OCI-LY7 (cell line): ENCODE measurements around the gene TPCN2. TPM values are rescaled to one million over a fixed set of nuclear protein-coding genes. Genes with fewer than 3 reads are reported as not detected.

Experiments used
- BruUV-seq: library from RNA; stranded (reverse); fragments of 400-500 nt; replicated peaks from 2 replicates; lab custom pipeline; 2021; lab: Mats Ljungman, UMichigan
- CTCF ChIA-PET: fragments of 300-600 bp; sonication (Branson Sonifier 250); formaldehyde crosslinking; loops from one replicate; lab custom pipeline; 2022; ENCODE audit warnings: antibody characterized with exemption; ENCODE audit not compliant: unreplicated experiment; lab: Charles Lee
- POLR2A ChIA-PET: fragments of 300-600 bp; sonication (Branson Sonifier 250); formaldehyde crosslinking; loops from one replicate; lab custom pipeline; 2022; ENCODE audit warnings: antibody characterized with exemption; lab: Charles Lee
- DNase-seq: peaks from one replicate; pipeline ENCODE4 v3.0.0-alpha.2; 2015; ENCODE audit warnings: low spot score
- H2AFZ ChIP-seq: fragments of 200-600 bp; sonication (generic), shearing (Covaris generic); 2 replicates; pipeline ENCODE4 v1.6.1; 2014; ENCODE audit warnings: mild to moderate bottlenecking, antibody characterized with exemption, low read length, moderate library complexity
- H3K27ac ChIP-seq: fragments of 200-600 bp; sonication (generic); 2 replicates; pipeline ENCODE4 v1.5.1; 2014; ENCODE audit warnings: mixed run types, low read depth, mild to moderate bottlenecking, moderate library complexity, low read length, inconsistent platforms; ENCODE audit not compliant: poor library complexity, severe bottlenecking
- H3K36me3 ChIP-seq: fragments of 200-600 bp; sonication (generic); 2 replicates; pipeline ENCODE4 v1.6.1; 2014; ENCODE audit warnings: mild to moderate bottlenecking, antibody characterized with exemption, low read length, moderate library complexity, mixed read lengths; ENCODE audit not compliant: insufficient read depth
- H3K4me1 ChIP-seq: fragments of 200-600 bp; sonication (generic); 2 replicates; pipeline ENCODE4 v1.5.1; 2014; ENCODE audit warnings: mild to moderate bottlenecking, low read length; ENCODE audit not compliant: insufficient read depth, poor library complexity, severe bottlenecking
- H3K4me2 ChIP-seq: fragments of 200-600 bp; sonication (generic); 2 replicates; pipeline ENCODE4 v1.6.1; 2014; ENCODE audit warnings: mild to moderate bottlenecking, low read length
- H3K4me3 ChIP-seq: fragments of 200-600 bp; sonication (generic); 2 replicates; pipeline ENCODE4 v1.5.1; 2014; ENCODE audit warnings: mild to moderate bottlenecking, low read depth, low read length; ENCODE audit not compliant: poor library complexity, severe bottlenecking
- H3K79me2 ChIP-seq: fragments of 200-600 bp; sonication (generic); 2 replicates; pipeline ENCODE4 v1.6.1; 2016; ENCODE audit warnings: low read depth, mild to moderate bottlenecking, low read length, moderate library complexity, mixed read lengths; ENCODE audit not compliant: insufficient read depth
- H3K9me2 ChIP-seq: fragments of 200-600 bp; sonication (generic); 2 replicates; pipeline ENCODE4 v1.6.1; 2016; ENCODE audit warnings: mild to moderate bottlenecking, low read length, mixed read lengths; ENCODE audit not compliant: insufficient read depth
- H3K9me3 ChIP-seq: fragments of 200-600 bp; sonication (generic); 2 replicates; pipeline ENCODE4 v1.6.1; 2014; ENCODE audit warnings: mild to moderate bottlenecking, mixed run types, low read length, mixed read lengths
- H4K20me1 ChIP-seq: fragments of 200-600 bp; sonication (generic); 2 replicates; pipeline ENCODE4 v1.6.1; 2014; ENCODE audit warnings: mild to moderate bottlenecking, antibody characterized with exemption, low read length, moderate library complexity, mixed read lengths; ENCODE audit not compliant: insufficient read depth
- EZH2phosphoT487 ChIP-seq: fragments of 200-600 bp; sonication (generic); IDR thresholded peaks from 2 replicates; pipeline ENCODE4 v1.6.1; 2018; ENCODE audit warnings: low read depth, borderline replicate concordance, mild to moderate bottlenecking, mixed run types, antibody characterized with exemption, low read length, moderate library complexity, mixed read lengths
- intact Hi-C: fragments of 100-400 bp; cut with micrococcal nuclease; formaldehyde crosslinking; loops from one replicate; pipeline ENCODE4 v1.10.0; 2022; ENCODE audit not compliant: unreplicated experiment
- total RNA-seq, 2 experiments: library from RNA; depleted of rRNA in 1 of 2; stranded (reverse); fragments of >200 nt in 1 of 2; shearing (Covaris generic) in 1 of 2; gene quantifications; 2 replicates each; pipeline ENCODE4 v1.2.3, GENCODE V29; 2014 to 2022
- TF ChIP-seq, protein P1 (sequence below): fragments of 200-600 bp; sonication (generic); conservative IDR thresholded peaks from 2 replicates; pipeline ENCODE4 v1.5.1; 2014; ENCODE audit warnings: mild to moderate bottlenecking, antibody characterized with exemption, low read length, moderate library complexity, mixed read lengths

TPCN2 gene
- total RNA-seq, 2 experiments from 2014 or later, result 21.5 to 65.2 TPM

GRCh38 chr11:69027704-69028372 is 20.9 kb upstream of the TPCN2 start:
- no peaks in the 10 kb centered on the region for H4K20me1 ChIP-seq
- no peak overlapping the region for H2AFZ ChIP-seq
- no peak for DNase-seq
- no peaks in the 10 kb centered on the region for H3K4me1 ChIP-seq
- ChIA-PET POLR2A (interaction anchor here (0.5 to 1.0 kb wide), 2 partner anchors 10 to 17 kb away, joined by 3 to 6 read pairs; no protein-coding TSS in a partner anchor), CTCF (no interaction called here)
- intact Hi-C loops, result no loop called here
- H3K9me2 ChIP-seq, result no peaks in the 10 kb centered on the region
- no peaks in the 10 kb centered on the region for H3K79me2 ChIP-seq
- H3K4me3 ChIP-seq, result no peak overlapping the region
- no peaks in the 10 kb centered on the region for H3K36me3 ChIP-seq
- no peaks in the 10 kb centered on the region for H3K9me3 ChIP-seq
- no TSS peak for BruUV-seq
- H3K27ac ChIP-seq, result no peak overlapping the region
- H3K4me2 ChIP-seq, result no peak overlapping the region
- TF ChIP-seq, protein P1, sequence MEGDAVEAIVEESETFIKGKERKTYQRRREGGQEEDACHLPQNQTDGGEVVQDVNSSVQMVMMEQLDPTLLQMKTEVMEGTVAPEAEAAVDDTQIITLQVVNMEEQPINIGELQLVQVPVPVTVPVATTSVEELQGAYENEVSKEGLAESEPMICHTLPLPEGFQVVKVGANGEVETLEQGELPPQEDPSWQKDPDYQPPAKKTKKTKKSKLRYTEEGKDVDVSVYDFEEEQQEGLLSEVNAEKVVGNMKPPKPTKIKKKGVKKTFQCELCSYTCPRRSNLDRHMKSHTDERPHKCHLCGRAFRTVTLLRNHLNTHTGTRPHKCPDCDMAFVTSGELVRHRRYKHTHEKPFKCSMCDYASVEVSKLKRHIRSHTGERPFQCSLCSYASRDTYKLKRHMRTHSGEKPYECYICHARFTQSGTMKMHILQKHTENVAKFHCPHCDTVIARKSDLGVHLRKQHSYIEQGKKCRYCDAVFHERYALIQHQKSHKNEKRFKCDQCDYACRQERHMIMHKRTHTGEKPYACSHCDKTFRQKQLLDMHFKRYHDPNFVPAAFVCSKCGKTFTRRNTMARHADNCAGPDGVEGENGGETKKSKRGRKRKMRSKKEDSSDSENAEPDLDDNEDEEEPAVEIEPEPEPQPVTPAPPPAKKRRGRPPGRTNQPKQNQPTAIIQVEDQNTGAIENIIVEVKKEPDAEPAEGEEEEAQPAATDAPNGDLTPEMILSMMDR, result no peak
- no peak for TF ChIP-seq EZH2phosphoT487

DNA sequence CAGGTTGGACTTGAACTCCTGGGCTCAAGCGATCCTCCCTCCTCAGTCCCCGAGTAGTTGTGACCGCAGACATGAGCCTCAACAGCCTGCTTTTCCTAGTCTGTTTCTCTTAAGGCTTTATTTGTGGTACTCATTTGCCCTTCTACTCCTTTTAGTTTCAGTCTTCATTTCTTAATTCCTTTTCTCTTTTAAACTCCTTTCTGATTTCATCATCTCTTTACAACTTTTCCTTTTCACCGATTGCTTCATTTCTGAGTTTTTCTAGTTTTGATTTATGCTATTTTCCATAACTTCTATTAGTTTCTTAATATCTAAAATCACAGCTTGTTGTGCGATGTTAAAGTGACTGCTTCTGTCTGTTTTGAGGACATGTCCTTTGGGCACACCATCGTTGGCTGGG is 18.4 kb upstream of the TPCN2 start:
- Histone ChIP-seq H3K4me1 (no peaks in the 10 kb centered on the region), H2AFZ (no peak overlapping the region), H4K20me1 (no peaks in the 10 kb centered on the region), H3K27ac (no peak overlapping the region), H3K4me2 (no peak overlapping the region), H3K36me3 (no peaks in the 10 kb centered on the region), H3K4me3 (no peak overlapping the region), H3K79me2 (no peaks in the 10 kb centered on the region), H3K9me3 (no peaks in the 10 kb centered on the region), H3K9me2 (no peaks in the 10 kb centered on the region)
- no peak for TF ChIP-seq EZH2phosphoT487
- TF ChIP-seq, protein P1, result no peak
- DNase-seq, result no peak
- intact Hi-C loops, result no loop called here
- POLR2A ChIA-PET, result interaction anchor here (0.7 to 0.8 kb wide), 2 partner anchors 9 to 17 kb away, joined by 3 read pairs; no protein-coding TSS in a partner anchor
- CTCF ChIA-PET, result no interaction called here
- no TSS peak for BruUV-seq

DNA sequence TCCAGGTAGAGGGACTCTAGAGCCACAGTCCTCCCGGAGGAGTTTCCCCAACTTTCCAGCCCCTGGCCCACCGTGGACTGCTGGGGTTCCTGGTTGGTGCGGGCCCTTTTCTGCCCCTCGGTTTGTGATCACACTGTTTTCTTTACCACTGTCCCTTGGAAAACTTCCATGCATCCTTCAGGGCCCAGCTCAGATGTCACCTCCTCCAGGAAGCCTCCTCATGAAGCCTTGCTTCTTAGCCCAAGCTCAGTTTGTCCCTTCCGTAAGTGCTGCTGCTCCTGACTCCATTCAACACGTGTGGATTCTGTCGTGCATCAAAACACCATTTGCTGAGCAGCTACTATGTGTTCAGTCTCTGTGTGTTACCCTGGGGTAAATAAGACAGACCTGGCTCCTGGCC is 15.9 kb upstream of the TPCN2 start:
- Histone ChIP-seq H2AFZ (no peak overlapping the region), H3K36me3 (no peaks in the 10 kb centered on the region), H4K20me1 (no peaks in the 10 kb centered on the region), H3K4me1 (no peaks in the 10 kb centered on the region), H3K9me2 (no peaks in the 10 kb centered on the region), H3K27ac (no peak overlapping the region), H3K4me3 (no peak overlapping the region), H3K4me2 (no peak overlapping the region), H3K79me2 (no peaks in the 10 kb centered on the region), H3K9me3 (no peaks in the 10 kb centered on the region)
- intact Hi-C loops, result no loop called here
- ChIA-PET CTCF (no interaction called here), POLR2A (no interaction called here)
- no TSS peak for BruUV-seq
- DNase-seq, result no peak
- TF ChIP-seq EZH2phosphoT487, result no peak
- TF ChIP-seq, protein P1, result no peak
